Stimulated activated CD4-positive, alpha-beta T cell treated with anti-CD3 and anti-CD28 coated beads, Interleukin-4, amount 100 ng/mL, for 4 hours (primary cell): ENCODE measurements around the gene SOX12.

Source experiments
- DNase-seq, 2 experiments: peaks; one replicate each; pipeline ENCODE4 v3.0.0-alpha.2; 2020

Gene SOX12

GRCh38 chr20:301886-302848, 23.2 kb upstream of the SOX12 start:
- DNase-seq = no peak

- DNase-seq = no peak
These were observed 19.6 kb upstream of the SOX12 start for GRCh38 chr20:305745-306144.

GRCh38 chr20:308427-309038, 16.8 kb upstream of the SOX12 start:
- no peak for DNase-seq

DNA sequence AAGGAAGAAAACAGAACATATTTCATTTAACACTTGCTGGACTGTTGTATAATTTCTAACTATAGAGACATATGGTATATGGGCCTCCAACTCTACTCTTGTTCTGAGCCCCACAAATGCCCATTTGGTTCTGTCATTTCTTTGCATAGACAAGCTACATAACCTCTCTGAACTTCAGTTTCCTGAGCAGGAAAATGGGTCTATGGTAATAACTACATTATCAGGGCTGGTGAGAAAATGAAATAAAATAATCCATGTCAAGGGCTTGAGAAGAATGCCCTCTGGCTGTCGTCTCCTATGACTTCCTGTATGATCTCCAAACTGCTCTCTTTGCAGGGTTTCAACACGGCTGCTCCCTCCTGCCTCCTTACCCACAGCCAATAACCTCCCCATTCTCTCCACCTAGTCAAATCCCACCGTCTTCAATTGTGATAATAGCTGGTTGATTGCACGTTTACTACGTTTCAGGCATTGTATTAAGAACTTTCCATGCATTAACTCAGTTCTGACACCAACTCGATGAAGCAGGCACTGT, 16.0 kb upstream of the SOX12 start:
- no peak for DNase-seq

DNA sequence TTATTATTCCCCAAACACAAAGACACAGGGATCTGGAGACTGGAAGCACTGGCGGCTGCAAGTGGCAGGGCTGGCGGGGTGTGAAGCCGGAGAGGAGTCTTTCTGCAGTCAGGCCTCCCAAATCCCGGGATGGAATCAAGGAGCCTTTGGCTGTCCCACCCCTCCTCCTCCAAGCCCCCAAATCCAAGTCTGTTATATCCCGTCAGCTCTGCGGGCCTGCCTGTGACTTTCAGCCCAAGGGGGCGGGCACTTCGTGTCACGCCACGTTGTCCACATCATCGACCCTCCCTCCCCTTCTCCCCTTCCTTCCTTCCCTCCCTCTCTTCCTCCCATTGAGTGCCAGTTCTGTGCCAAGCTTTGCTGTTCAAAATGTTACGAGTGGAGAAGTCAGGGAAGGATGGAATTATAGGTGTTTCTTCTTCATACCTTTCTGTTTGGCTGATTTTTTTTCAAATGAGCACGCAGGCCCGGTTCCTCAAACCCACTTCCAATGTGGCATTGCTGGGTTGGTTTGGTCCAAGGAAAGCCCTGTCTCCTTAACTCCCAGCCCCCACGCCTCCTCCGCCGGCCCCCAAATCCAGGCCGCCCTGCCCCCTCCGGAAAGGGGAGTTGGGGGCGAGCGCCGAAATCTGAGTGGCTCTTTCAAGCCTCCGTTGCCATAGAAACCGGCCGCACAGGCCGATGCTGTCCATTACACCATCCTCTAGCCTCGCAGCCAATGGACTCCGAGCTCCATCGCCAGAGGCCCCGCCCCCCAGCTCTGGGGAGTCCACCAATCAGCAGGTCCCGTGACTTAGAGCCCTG, 15.3 kb upstream of the SOX12 start:
- DNase-seq = peak; percentile 78 to 83

DNA sequence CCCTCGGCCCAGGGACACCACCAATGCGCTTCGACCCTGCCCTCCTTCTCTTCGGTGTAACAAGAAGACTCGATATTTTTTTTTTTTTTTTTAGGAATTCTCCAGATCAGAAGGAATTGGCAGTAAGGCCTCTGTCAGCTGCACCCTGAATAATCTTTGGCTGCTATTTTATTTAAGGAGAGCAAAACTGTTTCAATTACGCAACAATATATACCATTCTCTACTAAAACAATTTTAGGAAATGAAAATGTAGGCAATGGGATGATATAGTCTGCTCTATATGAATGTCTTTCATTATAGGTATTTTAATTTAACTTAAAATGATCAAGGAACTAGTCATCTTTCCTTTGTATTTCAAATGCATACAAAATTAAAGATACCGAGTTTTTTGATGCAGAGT, 14.7 kb upstream of the SOX12 start:
- DNase-seq = no peak

- no peak for DNase-seq
These were observed 13.7 kb upstream of the SOX12 start for GRCh38 chr20:311609-312008.

- DNase-seq = no peak
These were observed 13.3 kb upstream of the SOX12 start for GRCh38 chr20:312067-312466.

DNA sequence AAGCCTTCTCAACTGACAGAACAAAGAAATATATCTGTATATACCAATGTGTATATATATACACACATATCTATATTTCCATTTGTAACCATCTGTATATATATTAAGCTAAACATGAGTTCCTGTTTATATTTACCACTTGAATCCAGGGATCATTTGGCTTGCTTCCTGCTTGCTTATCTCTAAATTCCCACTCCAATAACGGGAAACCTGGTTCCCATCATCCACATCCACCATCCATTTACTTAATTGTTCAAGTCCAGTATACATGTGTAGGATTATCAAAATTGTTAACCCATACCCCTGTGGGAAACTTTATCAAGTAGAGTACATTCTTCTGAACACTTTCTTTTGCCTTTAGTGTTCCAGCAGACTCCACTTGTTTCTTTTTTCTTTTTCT, 12.5 kb upstream of the SOX12 start:
- DNase-seq = no peak

- DNase-seq = no peak
These were observed 11.9 kb upstream of the SOX12 start for GRCh38 chr20:313402-313801.

GRCh38 chr20:313948-314347, 11.4 kb upstream of the SOX12 start:
- no peak for DNase-seq

DNA sequence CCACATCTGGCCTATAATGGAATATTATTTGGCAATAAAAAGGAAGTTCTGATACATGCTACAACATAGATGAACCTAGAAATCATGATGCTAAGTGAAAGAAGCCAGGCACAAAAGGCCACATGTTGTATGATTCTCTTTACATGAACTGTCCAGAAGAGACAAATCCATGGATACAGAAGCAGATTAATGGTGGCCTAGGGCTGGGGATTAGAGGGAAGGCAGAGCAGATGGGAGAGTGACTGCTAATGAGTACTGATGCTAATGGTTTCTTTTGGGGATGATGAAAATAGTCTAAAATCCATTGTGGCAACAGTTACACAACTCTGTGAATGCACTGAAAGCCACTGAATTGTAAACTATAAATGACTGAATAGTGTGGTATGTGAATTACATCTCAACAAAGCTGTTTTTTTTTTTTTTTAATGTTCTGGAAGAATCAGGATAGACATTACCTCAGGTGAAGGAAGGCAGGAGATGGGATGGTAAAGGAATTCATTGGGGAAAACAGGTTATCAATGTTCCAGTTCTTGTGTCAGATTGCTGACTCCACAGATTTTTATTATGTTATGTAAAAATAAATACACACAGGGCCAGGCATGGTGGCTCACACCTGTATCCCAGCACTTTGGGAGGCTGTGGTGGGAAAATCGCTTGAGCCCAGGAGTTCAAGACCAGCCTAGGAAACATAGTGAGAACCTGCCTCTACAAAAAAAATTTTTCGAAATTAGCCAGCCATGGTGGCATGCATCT, 8.9 kb upstream of the SOX12 start:
- no peak for DNase-seq

DNA sequence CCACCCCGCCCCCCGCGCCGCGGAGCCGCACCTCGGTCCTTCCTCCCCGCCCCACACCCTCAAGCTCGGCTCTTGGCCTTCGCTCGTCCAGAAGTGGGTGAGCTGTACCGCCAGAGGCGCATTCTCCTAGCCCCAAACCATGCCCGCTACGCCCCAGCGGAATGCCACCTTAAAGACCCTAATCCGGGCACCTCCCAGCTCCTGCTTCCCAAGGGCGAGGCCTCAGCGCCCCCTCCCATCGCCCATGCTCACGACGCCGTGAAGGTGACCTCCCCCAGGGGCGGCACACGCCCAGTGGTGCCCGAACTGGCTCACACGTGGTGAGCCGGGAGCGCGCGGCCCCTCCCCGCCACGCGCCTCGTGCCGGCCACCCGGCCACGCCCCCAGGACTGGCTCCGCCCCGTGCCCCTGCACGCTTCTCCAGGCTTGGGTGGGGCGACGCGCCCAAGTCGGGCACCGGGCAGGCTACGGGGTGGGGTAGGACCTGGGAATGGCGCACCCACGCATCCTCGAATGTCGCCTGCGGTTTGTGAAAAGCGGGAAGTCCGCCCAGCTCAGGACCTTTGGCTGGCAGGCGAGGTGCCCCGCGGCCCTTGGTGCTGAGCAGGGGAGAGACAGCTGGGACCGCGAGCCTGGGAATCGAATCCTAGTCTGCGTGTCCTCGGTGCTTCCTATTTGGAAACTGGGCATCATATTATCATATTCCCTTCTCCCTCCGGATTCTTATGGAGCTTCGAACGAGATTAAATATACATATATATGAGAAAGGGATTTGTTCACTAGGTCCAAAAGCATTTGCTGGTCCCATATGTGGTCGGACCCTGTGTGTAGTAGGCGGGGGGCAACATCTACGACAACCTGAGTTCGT, 941 bp upstream of the SOX12 start:
- peak; percentile 89 to 95 for DNase-seq

- DNase-seq = peak; percentile 32 to 44
These were observed 715 bp downstream of the SOX12 start for GRCh38 chr20:325889-326644.

- DNase-seq = no peak
These were observed 1.4 kb downstream of the SOX12 start for GRCh38 chr20:326645-327185.

GRCh38 chr20:327186-328026, 2.1 kb downstream of the SOX12 start:
- DNase-seq = peak; percentile 64 to 74

DNA sequence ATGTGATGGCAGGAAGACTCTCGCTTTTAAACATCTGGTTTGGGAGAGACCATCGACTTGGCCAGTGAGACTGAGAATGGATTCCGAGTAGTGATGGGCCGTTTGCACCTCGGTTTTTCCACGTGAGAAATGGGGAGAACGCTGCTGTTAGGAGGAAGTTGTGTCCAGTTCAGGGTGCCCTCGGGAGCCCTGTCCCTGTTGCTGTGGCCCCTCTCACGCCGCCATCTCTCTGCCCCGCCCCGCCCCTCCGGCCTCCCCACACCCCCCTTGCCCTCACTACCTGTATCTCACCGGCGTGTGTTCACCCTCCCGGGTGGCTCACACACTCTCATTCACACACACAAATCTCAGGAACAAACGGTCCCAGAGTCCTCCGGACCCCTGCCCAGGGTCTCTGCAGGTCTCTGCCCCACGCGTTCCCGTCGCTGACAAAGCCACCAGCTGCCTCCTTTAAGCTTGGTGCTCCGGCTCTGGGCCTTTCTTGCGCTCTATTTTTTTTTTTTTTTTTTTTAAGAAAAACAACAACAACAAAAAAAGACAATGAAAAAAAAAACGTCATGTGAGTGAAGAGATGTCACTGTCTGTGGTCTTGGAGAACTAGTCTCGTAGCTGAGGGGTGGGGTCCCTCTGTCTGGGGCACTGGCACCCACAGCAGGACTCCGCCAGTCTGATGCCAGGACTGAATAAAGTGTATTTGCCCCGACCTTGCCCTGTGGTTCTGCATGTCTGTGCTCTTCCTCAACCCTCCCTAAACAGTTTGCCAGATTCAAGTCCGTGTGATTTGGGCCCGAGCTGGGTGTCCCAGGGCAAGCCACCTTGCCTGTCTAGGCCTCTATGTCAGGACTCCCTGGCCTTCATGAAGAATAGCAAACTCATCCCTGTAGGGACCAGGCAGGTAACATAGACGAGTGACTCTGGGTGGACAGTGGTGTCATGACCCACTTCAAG, 2.9 kb downstream of the SOX12 start:
- no peak for DNase-seq
